Natural killer cell (primary cell): Measurements from ENCODE around the gene GINS1. TPM values are rescaled to one million over a fixed set of nuclear protein-coding genes. Genes with fewer than 3 reads are reported as not detected.

ENCODE experiments used
- ATAC-seq, 3 donors: fragments of 150-1000 bp in 2 of 3; fragments of 200-7000 bp in 1 of 3; cut with Tn5 transposase; 1 replicate in 1 of 3; 2 replicates in 2 of 3; pipeline ENCODE4 v1.10.0; 2021; ENCODE audit warnings: mild to moderate bottlenecking in 2 of 3, moderate library complexity in 2 of 3
- DNase-seq, 2 donors: peaks; one replicate each; pipeline versions ENCODE4 v3.0.0 to v3.0.0-alpha.2; 2013 to 2021; ENCODE audit warnings: mixed read lengths in 1 of 2
- H3K27ac ChIP-seq: one replicate; pipeline ENCODE4 v1.5.1; 2013; ENCODE audit warnings: mild to moderate bottlenecking, low read length
- H3K27me3 ChIP-seq: one replicate; pipeline ENCODE4 v1.6.1; 2013; ENCODE audit warnings: low read length; ENCODE audit not compliant: control insufficient read depth, insufficient read depth
- H3K36me3 ChIP-seq: one replicate; pipeline ENCODE4 v1.6.1; 2013; ENCODE audit warnings: low read length; ENCODE audit not compliant: control insufficient read depth, insufficient read depth
- H3K4me1 ChIP-seq: one replicate; pipeline ENCODE4 v1.6.1; 2013; ENCODE audit warnings: low read length; ENCODE audit not compliant: control insufficient read depth, insufficient read depth
- H3K4me3 ChIP-seq: one replicate; pipeline ENCODE4 v1.5.1; 2013; ENCODE audit warnings: low read length
- H3K9me3 ChIP-seq: one replicate; pipeline ENCODE4 v1.6.1; 2013; ENCODE audit warnings: low read length; ENCODE audit not compliant: control insufficient read depth, insufficient read depth
- H3K27ac Mint-ChIP-seq, 2 donors: one replicate each; pipeline ENCODE4 v1.8.0; 2022; ENCODE audit warnings: mild to moderate bottlenecking in 2 of 2, mixed read lengths in 2 of 2, moderate library complexity in 1 of 2
- H3K27me3 Mint-ChIP-seq, 2 donors: one replicate each; pipeline ENCODE4 v1.8.0; 2022; ENCODE audit warnings: low read depth in 2 of 2, mixed read lengths in 2 of 2
- H3K36me3 Mint-ChIP-seq: one replicate; pipeline ENCODE4 v1.8.0; 2022; ENCODE audit warnings: mixed read lengths
- H3K4me1 Mint-ChIP-seq, 2 donors: one replicate each; pipeline ENCODE4 v1.8.0; 2022; ENCODE audit warnings: mixed read lengths in 2 of 2
- H3K4me3 Mint-ChIP-seq: one replicate; pipeline ENCODE4 v1.8.0; 2022; ENCODE audit warnings: mild to moderate bottlenecking, moderate library complexity, mixed read lengths
- H3K9me3 Mint-ChIP-seq, 2 donors: one replicate each; pipeline ENCODE4 v1.8.0; 2022; ENCODE audit warnings: mixed read lengths in 2 of 2
- CTCF ChIP-seq: fragments of 200-600 bp; IDR thresholded peaks from one replicate; pipeline ENCODE4 v1.8.0; 2022; ENCODE audit warnings: antibody characterized with exemption
- WGBS: methylation state at CpG from one replicate; pipeline ENCODE4 v1.1.7; 2013; ENCODE audit warnings: missing lambda C conversion rate; ENCODE audit not compliant: insufficient coverage; 5-methylcytosine and 5-hydroxymethylcytosine counted together
- intact Hi-C: fragments of 100-400 bp; cut with micrococcal nuclease; formaldehyde crosslinking; loops from one replicate; pipeline ENCODE4 v1.14.2; 2022
- total RNA-seq, 4 donors: library from RNA; stranded (reverse); fragments of 120-200 nt in 1 of 4; gene quantifications; one replicate each; pipeline versions ENCODE4 v1.2.3 to v1.2.4, GENCODE V29; 2013 to 2022

The GINS1 gene
- total RNA-seq, 3 donors from 2014 or later (not counting 1 experiment from before 2014, with no cell fraction given) = 1.3 to 1.5 (median 1.4) TPM

GRCh38 chr20:25394276-25394675 lies 13.2 kb upstream of the GINS1 start:
- ATAC-seq (no peak), DNase-seq (no peak)
- Mint-ChIP-seq H3K9me3 (no peaks in the 10 kb centered on the region), H3K36me3 (no peaks in the 10 kb centered on the region), H3K27me3 (peaks cover 0 to 4% of the 10 kb centered on the region in 2 donors), H3K4me3 (no peak overlapping the region), H3K27ac (no peak overlapping the region), H3K4me1 (peaks cover 4 to 9% of the 10 kb centered on the region in 2 donors)
- WGBS = 76% methylated on average over 5 of the region's 5 CpGs
- no peak overlapping the region for H3K27ac ChIP-seq
- intact Hi-C loops = loop anchor here (5.0 kb wide), 1 partner anchor 337 kb away; the partner anchor contains the start of gene ACSS1
- no peak for TF ChIP-seq CTCF
- no peaks in the 10 kb centered on the region for H3K36me3 ChIP-seq
- H3K4me3 ChIP-seq = no peak overlapping the region
- no peaks in the 10 kb centered on the region for H3K9me3 ChIP-seq
- H3K4me1 ChIP-seq = peaks cover 5% of the 10 kb centered on the region
- no peaks in the 10 kb centered on the region for H3K27me3 ChIP-seq

GRCh38 chr20:25394996-25395395 lies 12.5 kb upstream of the GINS1 start:
- no peak overlapping the region for H3K4me3 ChIP-seq
- H3K4me1 Mint-ChIP-seq = peaks cover 0 to 5% of the 10 kb centered on the region in 2 donors
- H3K27me3 Mint-ChIP-seq = peaks cover 0 to 4% of the 10 kb centered on the region in 2 donors
- no peaks in the 10 kb centered on the region for H3K36me3 Mint-ChIP-seq
- ATAC-seq = no peak
- no peaks in the 10 kb centered on the region for H3K9me3 Mint-ChIP-seq
- no peak for TF ChIP-seq CTCF
- H3K4me3 Mint-ChIP-seq = no peak overlapping the region
- no peak overlapping the region for H3K27ac ChIP-seq
- no peaks in the 10 kb centered on the region for H3K27me3 ChIP-seq
- no peaks in the 10 kb centered on the region for H3K4me1 ChIP-seq
- no peaks in the 10 kb centered on the region for H3K9me3 ChIP-seq
- intact Hi-C loops = loop anchor here (5.0 kb wide), 2 partner anchors 83 to 338 kb away; partner anchors contain the start of gene ACSS1
- H3K36me3 ChIP-seq = no peaks in the 10 kb centered on the region
- 88% methylated on average over 6 of the region's 6 CpGs for WGBS
- H3K27ac Mint-ChIP-seq = no peak overlapping the region
- DNase-seq = no peak

DNA sequence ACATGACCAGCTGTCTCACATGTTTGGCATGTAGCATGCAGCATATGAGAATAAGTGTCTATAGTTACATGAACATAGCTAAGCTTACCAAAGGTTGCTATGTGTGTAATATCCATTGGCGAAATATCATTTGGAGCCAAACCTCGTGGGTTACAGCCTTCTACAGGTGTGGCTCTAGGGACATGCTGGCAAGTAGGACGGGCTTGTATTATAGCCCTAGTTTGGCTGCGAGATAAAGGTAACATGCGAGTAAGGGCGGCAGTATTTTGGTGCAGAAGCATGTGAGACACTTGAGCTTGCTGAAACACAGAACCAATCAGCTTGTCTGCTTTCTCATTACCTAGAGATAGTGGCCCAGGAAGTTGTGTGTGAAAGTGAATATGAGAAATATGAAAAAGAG lies 10.4 kb upstream of the GINS1 start:
- H3K27me3 ChIP-seq = no peaks in the 10 kb centered on the region
- H3K27me3 Mint-ChIP-seq = peaks cover 0 to 4% of the 10 kb centered on the region in 2 donors
- no peak overlapping the region for H3K4me3 ChIP-seq
- no peaks in the 10 kb centered on the region for H3K36me3 Mint-ChIP-seq
- no peaks in the 10 kb centered on the region for H3K9me3 Mint-ChIP-seq
- H3K9me3 ChIP-seq = peaks cover 2% of the 10 kb centered on the region
- no peak overlapping the region for H3K27ac Mint-ChIP-seq
- H3K36me3 ChIP-seq = no peaks in the 10 kb centered on the region
- no peaks in the 10 kb centered on the region for H3K4me1 Mint-ChIP-seq
- H3K27ac ChIP-seq = no peak overlapping the region
- ATAC-seq = no peak
- intact Hi-C loops = loop anchor here (5.0 kb wide), 1 partner anchor 85 kb away; no protein-coding TSS in a partner anchor
- H3K4me1 ChIP-seq = no peaks in the 10 kb centered on the region
- TF ChIP-seq CTCF = no peak
- DNase-seq = no peak
- H3K4me3 Mint-ChIP-seq = no peak overlapping the region
- WGBS = 90% methylated on average over 6 of the region's 6 CpGs

GRCh38 chr20:25397821-25398220 lies 9.7 kb upstream of the GINS1 start:
- intact Hi-C loops = loop anchor here (2.0 to 5.0 kb wide), 2 partner anchors 86 to 149 kb away; partner anchors contain the start of gene PYGB
- peaks cover 3% of the 10 kb centered on the region in 2 donors for H3K9me3 Mint-ChIP-seq
- Histone ChIP-seq H3K27me3 (no peaks in the 10 kb centered on the region), H3K9me3 (peaks cover 10% of the 10 kb centered on the region), H3K36me3 (no peaks in the 10 kb centered on the region), H3K27ac (no peak overlapping the region), H3K4me1 (no peaks in the 10 kb centered on the region), H3K4me3 (no peak overlapping the region)
- H3K4me3 Mint-ChIP-seq = no peak overlapping the region
- no peaks in the 10 kb centered on the region for H3K4me1 Mint-ChIP-seq
- no peak overlapping the region for H3K27ac Mint-ChIP-seq
- DNase-seq (no peak), ATAC-seq (no peak)
- H3K36me3 Mint-ChIP-seq = no peaks in the 10 kb centered on the region
- 86% methylated on average over 1 of the region's 1 CpG for WGBS
- no peak for TF ChIP-seq CTCF
- peaks cover 0 to 4% of the 10 kb centered on the region in 2 donors for H3K27me3 Mint-ChIP-seq
